HG03175 (cell line): ENCODE measurements around the gene PDE6B.
"Not testable (repeated sequence)": the region's sequence is repeated elsewhere in the genome, so short reads cannot be mapped to it uniquely, and the experiment has no call there.

Source experiments
- ATAC-seq: cut with Tn5 transposase; IDR thresholded peaks from one replicate; pipeline ENCODE4 v1.9.1; 2021; ENCODE audit warnings: mild to moderate bottlenecking, moderate library complexity; ENCODE audit not compliant: unreplicated experiment

Gene PDE6B

DNA sequence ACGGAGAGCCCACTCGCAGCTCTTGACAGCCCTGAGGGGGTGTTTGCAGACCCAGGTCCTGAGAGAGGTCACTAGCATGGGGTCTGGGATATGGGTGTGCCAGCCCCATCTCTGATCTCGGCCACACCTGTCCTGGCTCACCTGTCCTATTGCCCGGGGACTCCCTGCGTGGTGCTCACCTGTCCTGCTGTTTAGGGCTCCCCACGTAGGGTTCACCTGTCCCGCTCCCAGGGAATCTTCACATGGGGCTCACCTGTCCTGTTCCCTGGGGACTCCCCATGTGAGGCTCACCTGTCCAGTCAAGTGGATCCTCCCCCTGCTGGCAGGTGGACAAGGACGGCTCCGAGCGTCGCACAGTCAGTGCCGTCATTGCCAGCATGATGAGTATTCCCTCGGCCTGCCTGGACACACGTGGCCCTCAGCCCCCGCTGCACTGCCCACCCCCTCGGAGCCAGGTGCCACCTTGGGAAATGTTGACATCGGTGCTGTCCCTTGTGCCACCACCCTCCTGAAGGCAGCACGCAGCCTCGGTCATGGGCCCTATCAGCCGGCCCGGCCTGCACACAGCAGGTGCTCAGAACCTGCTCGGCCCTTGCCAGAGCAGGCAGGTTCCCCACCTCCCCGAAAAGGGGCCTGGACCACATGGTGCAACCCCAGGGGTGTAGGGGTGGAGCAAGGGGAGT lies 57.3 kb downstream of the PDE6B start:
- ATAC-seq: no peak

DNA sequence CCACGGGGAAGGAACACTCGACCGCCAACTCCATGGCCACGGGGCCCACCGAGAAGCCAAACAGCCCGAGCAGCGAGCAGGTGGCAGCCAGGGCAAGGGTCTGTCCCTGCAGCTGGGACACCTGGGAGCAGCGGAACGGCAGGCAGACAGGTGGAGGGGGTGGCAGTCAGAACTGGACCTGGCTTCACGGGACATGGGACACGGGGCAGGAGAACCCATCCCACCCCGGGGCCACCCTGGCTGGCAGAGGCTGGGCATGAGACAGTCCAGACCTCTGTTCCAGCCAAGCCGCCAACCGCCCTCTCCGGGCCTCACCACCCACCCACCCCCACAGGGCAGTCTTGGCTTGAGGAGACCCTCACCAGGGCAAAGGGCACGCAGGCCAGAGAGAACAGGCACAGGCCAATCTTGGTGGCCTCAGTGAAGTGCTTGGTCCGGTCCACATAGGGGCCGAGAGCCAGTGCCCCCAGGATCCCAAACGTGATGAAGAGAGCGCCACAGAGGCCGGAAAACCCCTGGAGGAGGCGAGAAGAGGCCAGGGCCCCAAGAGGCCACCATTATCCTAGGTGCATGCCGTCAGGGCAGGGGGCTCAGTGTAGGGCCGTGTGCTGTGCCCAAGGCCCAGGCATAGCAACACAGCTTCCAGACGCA lies 58.0 kb downstream of the PDE6B start:
- no peak for ATAC-seq

DNA sequence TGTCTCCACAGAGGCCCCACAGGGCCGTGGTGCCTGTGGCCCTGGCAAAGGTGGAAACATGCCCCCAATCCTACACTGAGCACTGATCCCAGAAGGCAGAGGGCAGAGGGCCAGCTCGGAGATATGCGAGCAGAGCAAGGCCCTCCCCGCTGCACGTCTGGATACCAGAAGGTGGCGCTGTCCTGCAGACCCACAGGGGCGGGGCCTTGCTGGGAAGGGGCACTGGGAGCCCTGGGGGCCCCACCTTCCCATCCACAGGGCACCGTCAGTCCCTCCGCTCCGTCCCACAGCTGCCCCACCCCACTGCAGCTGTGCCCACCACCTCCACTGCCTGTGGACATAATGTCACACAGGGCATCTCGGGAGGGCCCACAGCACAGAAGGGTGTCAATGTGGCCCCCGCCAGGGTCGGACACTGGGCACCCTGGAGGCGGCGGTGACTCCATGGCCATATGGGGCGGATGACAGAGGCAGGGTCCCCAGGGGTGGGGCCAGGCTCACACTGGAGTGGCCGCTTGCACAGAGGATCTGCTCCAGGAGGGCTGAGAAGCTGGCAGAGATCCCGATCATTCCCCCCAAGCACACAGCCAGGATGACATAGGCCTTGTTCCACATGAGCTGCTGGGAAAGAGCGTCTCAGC lies 58.7 kb downstream of the PDE6B start:
- no peak for ATAC-seq

DNA sequence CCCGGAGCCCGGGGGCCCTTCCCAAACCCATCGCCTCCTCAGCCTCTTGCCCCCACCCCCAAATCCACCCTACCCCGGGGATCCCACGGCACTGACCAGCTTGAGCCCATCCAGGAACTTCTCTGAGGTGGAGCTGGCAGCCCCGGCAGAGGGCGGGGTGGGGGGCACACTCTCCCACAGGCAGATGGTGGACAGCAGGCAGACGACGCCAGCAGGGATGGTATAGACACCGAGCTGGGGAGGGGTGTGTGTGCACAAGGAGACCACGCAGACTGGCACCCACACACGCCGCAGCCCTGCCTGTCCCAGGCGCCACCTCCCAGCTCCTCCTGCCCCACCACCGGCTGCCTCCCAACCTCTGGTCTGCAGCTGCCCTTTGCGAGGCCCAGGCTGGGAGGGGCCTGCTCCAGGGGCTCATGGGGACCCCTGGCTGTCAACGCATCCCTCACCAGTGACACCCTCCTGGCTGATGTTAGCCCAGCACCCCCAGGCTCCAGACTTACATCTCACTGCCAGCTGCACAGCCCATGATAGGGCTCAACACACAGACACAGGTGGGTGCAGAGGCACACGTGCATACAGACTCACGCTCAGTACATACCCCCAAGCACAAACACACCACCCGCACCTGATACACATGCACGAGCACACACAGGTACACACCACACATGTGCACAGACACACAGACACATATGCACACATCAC lies 59.4 kb downstream of the PDE6B start:
- ATAC-seq: no peak

DNA sequence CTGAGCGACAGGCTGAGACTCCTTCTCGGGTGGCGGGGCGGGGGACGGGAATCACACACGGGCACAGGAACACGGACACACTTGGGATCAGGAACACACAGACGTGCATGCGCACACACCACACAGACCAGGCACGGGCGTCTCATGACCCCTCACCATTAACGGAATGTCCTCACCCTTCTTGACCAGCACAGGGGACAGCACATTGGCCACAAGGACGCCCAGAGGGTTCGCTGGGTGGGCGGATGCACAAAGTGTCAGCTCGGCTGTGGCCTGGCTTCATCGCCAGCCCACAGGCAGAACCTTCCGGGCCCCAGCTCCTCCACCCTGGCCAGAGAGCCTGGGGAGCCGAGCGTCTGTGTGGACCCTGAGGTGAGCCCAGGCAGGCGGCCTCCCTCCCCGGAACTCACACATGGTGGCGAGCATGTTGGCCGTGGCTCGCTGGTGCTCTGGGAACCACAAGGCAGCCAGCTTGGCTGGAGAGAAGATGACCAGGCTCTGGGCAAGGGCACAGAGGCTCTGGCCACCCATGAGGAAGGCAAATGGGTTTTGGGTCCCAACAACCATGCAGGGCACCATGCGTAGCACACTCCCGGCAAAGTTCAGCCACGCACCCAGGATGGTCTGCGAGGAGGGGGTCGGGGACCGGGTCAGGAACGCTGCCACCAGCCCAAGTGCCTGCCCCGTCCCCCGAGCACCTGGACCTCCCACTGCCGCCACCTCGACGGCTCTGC lies 60.5 kb downstream of the PDE6B start:
- ATAC-seq: no peak

DNA sequence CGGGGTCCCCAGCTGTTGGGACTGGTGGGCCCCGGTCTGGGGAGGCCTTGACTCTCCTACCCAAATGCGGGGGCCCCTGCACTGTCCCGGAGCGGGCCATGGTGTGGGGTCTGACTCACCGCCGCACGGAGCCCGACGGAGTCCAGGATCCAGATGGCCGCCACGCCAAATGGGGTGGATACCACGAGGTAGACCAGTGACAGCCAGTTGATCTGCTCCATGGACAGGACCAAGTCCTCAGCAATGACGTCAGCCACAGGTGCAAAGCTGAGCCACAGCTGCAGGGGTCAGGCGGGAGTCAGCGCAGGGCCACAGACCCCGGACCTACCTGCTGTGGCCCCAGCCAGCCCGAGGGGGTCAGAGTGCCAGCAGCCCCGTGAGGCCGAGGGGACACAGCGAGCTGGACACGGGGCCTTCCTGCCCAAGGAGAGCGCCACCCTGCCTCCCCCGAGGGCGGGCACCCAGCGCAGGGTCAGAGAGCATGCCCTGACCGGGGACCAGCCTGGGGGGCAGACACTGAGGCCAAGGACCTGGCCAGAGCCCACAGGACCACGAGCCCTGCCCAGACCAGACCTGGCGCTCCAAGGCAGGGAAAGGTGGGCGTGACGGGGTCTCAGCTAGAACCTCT lies 61.2 kb downstream of the PDE6B start:
- no peak for ATAC-seq

DNA sequence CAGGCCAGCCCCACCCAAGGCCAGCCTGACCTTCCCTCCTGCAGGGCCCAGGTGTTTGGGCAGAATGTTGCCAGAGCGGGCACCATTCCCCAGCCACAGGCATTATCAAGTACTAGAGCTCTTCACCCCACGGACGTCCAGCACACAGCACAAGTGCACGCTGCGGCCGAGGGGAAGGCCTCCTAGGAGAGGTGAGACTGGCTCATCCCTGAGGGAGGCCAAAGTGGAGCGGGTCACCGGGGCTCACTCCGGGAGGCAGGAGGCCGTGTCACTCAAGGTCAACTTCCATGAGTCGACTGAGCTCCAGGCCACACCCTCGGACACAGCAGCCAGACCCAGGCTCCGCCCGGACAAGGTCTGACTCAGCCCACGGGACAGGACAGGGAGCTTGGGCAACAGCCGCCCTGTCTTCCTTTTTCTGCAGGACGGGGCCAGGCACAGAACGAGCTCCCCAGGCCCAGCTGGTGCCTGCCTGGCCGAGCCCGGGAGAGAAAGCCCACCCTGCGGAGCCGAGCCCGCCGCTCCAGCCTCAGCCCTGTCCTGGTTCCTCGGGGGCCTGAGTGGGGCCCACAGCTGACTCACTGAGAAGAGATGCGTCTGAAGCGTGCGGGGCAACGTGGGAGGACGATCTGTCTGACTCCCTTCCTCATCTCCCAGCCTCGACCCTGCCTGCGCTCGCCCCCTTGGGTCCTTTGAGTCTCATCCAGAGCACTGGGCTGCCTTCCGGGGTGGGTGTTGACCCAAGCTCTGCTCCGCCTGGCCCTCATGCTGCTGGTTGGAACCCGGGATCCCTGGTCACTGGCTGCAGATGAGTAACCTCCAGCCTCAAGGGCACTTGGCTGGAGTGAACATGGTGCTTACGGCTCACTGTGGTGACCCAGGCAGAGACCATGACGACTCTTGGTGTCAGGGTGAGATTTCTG lies 61.9 kb downstream of the PDE6B start:
- no peak for ATAC-seq

DNA sequence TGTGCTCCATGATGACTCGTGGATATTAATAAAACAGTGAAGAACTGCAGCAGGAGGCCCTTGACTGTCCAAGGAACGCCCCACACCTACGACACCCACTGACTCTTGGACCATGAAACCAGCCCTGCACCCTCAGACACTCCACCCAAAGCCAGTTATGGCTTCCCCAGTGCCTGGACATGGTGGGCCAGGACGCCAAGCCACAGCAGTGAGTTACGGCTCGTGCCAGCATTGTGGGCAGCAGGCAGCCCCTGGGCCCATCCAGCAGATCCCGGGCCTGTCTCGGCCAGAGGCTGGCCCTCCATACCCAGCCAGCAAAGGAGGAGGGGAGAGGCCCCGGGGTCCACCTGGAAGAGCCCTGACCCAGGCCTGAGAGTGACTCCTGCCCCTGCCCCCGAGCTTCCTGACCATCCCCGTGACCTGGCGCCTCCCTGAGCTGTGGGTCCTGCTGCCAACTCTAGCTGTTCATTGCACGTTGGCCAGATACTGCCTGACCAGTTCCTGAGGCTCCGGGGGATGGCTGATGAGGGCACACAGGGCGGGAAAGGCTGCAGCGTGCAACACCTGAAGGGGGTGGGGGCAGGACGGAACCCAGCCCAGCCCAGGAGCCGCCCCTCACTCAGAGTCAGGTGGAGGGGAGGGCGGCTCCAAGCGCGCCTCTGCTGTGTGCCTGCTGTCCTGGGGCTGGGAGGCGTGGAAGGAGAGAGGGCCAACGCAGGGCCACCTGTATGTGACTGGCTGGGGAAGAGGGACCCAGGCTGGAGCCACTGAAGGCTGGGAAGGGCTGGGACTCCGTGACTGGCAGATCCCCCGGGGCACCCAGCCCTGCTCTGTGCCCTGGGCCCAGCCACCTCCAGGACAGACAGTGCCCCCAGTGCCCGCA lies 62.8 kb downstream of the PDE6B start:
- ATAC-seq: no peak

DNA sequence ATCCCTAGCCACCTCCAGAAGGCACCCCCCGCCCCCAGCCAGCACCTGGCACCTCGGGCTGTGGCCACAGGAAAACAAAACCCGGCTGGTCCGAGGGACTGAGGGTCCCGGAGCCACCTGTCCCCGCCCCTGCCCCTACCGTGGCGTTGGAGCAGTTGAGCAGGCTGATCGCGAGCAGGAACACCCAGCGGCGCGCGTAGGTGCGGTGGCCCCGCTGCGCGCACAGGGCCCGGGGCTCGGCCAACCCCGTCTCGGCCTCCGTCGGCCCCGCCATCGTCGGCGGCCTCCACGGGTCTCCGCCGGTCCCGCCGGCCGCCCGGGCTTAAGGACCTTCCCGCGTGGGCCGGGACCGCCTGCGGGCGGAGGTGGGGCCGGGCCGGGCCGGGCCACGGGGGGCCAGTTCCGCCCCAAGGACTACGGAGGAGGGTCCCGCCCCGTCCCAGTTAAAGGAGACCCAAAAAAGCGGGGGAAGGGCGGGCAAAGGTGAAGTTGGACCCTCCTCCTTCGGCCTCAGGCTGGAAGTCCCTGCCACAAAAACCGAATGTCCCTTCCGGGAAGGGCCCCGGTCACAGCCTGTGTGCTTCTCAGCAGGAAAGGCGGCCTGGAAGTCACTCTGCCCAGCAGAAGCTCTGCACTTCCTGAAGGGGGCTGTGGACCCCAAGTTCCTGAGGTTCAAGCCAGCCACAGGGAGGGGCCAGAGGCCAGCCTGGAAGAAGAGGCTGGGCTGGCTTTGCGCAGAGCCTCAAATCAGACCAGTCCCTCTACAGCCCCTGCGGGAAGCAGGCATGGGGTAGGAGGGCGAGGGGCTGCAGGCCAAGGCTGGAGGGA lies 63.7 kb downstream of the PDE6B start, which contains the start of gene SLC49A3:
TSS of gene SLC49A3 (minus strand) at position 298 of the 828 bp plus-strand sequence. CDS start at position 274, 24 bp downstream.
- ATAC-seq: no peak

DNA sequence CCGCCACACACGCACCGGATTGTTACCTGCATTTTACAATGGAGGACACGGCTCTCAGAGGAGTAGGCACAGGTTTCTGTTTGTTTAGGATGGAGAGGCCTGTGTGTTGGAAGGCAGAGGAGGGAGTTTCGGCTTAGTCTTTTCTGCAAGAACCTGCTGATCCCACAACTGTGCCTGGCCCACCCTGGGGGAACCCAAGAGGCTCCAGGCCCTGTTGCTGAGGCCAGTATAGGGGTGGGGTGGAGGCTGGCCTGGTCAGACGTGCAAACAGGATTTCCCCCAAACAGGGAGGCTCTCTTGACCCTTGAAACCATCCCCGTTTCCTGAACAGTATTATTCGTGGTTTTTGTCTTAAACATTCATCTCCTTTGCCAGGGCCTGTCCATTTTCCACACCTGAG lies 64.3 kb downstream of the PDE6B start:
- ATAC-seq: no peak

DNA sequence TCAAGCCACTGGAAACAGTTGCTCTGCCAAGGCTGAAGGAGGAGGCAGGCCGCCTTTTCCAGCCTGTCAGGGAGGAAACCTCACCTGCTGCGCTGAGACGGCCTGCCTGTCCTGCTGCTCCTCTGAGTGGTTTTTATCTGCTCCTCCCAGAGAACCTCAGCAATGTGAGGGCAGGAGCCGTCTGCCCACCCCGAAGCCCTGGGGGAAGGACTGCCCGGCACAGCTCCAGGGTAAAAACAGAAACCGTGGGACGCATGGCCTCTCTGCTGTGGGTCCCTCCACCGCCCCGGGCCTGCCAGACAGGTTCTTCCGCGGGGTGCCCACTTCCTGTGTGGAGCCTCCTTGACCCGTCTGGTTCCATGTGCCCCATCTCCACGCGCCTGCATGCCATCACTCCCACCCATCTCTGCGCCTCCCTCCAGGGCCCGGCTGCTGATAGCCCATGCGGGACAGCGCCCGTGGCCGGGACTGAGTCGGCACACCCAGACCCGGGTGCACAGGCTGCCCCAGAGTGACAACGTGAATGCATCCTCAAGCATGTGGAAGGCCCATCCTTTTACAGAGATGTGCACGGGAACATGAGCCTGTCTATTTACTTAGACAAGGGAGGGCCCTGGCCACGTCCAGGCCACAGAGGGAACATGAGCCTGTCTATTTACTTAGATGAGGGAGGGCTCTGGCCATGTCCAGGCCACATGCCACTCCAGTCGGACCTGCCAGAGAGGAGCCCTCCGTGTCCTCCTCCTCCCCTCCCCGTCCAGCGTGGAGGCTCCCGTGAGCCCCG lies 67.6 kb downstream of the PDE6B start:
- no peak for ATAC-seq

DNA sequence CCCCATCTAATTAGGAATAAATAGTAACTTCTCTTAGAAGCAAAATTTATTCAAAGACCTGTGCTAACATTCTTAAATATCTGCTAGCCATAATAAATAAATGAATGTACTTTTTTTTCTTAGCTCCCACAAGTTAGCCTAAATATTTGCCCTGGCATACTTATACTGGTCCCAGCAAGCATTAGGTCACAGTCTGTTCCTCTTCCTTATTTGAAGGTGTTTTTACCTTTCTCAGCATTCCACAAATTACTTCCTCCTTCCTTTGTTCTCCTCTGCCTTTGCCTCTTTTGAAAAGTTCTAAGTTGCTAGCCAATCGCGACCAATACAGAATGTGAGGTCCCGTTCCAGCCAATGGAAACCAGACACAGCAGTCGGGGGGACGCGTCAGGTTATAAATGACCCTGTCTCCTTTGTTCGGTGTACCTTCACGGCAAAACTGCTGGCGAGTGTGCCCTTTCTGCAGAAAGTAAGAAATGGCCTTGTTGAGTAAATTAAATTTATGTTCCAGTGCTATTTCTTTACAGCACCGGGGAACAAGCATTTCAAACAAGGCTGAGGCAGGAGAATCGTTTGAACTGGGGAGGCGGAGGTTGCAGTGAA lies 69.1 kb downstream of the PDE6B start:
- not testable (repeated sequence) for ATAC-seq

DNA sequence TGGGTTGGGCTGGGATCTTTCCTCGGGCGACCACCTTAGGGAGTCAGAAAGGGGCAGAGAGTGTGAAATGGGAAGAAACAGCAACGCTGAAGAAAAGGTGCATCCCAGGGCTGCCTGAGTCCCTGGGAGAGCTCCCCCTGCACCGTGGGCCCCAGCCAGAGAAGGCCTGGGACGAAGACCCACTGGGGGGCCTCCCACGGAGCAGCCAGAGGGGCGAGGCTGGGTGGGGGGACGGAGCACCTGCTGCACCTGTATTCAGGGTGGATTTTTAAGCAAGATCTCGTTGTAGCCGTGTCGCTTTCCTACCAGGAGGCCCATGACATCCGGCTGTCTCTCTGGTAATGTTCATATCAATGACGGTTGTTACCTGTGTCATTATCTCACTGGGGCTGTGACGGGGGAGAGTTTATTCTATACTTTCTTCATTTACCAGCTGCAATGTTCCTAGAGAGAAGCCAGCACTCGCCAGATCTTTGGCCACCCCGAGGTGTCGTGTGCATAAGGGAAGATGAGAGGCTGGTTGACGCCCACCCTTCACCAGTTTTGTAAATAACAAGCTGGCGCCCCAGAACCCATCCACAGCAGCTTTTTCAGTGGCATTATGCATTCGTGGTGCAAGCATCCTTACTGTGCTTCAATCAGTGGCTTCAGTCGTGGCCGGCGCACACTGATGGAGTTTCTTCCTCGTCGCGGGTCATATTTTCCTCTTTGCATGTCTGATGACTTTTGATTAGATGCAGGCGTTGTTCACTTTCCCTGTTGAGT lies 74.6 kb downstream of the PDE6B start:
- no peak for ATAC-seq

DNA sequence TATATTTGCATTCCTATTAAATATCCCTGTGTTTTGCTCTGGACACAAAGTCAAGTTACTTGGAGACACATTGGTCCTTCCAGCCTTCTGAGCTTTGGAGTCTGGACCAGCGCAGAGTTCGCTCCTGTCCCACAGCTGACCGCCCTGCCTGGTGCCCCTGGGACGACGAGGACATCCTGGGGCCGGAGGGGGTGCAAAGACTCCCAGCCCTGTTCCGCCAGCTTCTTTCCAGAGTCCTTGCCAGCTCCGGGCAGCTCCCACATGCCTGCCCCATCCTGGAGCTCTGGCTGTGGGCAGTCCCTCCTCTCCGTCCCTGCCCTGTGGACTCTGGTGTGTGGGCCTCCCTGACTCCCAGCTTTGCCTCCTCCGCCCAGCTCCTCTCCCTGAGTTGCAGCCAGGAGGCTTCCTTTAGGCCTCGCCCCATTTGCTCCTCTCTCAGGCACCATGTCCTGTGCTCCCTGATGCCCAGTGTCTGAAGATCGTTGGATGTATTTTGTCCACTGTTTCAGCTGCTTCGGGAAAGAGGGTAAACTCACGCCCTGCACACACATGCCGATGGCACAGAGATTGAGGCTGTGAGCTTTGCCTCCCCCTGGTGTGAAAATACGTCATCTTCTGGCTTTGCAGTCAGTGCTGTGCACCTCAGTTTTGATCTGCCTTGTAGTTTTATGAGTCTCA lies 75.4 kb downstream of the PDE6B start:
- no peak for ATAC-seq

DNA sequence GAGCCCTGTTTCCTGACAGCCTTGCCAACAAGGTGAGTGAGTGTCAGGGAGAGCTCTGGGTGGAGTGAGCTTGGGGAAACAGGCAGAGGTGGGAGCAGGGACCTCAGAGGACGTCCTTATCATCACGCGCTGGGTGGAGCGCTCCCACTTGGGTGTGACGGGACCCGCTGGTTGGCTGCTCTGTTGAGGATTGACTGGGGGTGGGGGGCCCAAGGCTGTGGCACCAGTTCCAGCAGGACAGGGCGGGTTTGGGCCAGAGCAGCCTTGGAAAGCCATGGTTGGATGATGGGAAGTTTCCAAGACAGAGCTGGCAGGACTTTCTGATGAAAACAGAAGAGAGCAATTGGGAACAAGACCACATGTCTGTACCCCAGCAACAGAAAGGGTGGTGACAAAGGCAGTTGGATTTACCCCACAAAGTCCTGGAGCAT lies 77.3 kb downstream of the PDE6B start:
- ATAC-seq: no peak
